Mononuclear cell (primary cell): Measurements from ENCODE around the gene SNX7. TPM values are rescaled to one million over a fixed set of nuclear protein-coding genes. Genes with fewer than 3 reads are reported as not detected.
A peak's percentile ranks its signal among the peaks of the same experiment; 100 is the strongest.

ENCODE experiments used
- H3K27me3 ChIP-seq: 2 replicates; pipeline ENCODE4 v1.6.0; 2011; ENCODE audit warnings: low read length, control low read depth; ENCODE audit not compliant: insufficient read depth
- H3K4me1 ChIP-seq: 2 replicates; pipeline ENCODE4 v1.5.1; 2011; ENCODE audit warnings: mild to moderate bottlenecking, low read length, control low read depth; ENCODE audit not compliant: insufficient read depth
- H3K4me3 ChIP-seq: 2 replicates; pipeline ENCODE4 v1.5.1; 2011; ENCODE audit warnings: mild to moderate bottlenecking, low read length, moderate library complexity
- H3K9me3 ChIP-seq: 2 replicates; pipeline ENCODE4 v1.5.1; 2011; ENCODE audit warnings: low read depth, mild to moderate bottlenecking, control low read depth, low read length
- total RNA-seq: library from RNA; depleted of rRNA; stranded (reverse); fragments of >200 nt; gene quantifications from one replicate; pipeline ENCODE4 v1.2.3, GENCODE V29; 2012

Gene SNX7, protein sequence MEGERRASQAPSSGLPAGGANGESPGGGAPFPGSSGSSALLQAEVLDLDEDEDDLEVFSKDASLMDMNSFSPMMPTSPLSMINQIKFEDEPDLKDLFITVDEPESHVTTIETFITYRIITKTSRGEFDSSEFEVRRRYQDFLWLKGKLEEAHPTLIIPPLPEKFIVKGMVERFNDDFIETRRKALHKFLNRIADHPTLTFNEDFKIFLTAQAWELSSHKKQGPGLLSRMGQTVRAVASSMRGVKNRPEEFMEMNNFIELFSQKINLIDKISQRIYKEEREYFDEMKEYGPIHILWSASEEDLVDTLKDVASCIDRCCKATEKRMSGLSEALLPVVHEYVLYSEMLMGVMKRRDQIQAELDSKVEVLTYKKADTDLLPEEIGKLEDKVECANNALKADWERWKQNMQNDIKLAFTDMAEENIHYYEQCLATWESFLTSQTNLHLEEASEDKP
- total RNA-seq, result 0.42 TPM

- Histone ChIP-seq H3K9me3 (no peaks in the 10 kb centered on the region), H3K4me1 (peaks cover 7% of the 10 kb centered on the region), H3K27me3 (peaks cover 40% of the 10 kb centered on the region), H3K4me3 (peak within 1 kb of the TSS; percentile 35)
These were observed at the start of gene SNX7 for GRCh38 chr1:98661544-98662355. TSS of gene SNX7 (plus strand) at chr1:98661721. CDS start at chr1:98661732, 11 bp downstream.

- Histone ChIP-seq H3K4me1 (no peaks in the 10 kb centered on the region), H3K4me3 (no peak overlapping the region), H3K27me3 (no peaks in the 10 kb centered on the region), H3K9me3 (peaks cover 9% of the 10 kb centered on the region)
These were observed 24.2 kb upstream of the SNX7 start for GRCh38 chr1:98637316-98637715.

GRCh38 chr1:98638185-98638584 lies 23.3 kb upstream of the SNX7 start:
- H3K27me3 ChIP-seq, result no peaks in the 10 kb centered on the region
- H3K4me3 ChIP-seq, result no peak overlapping the region
- peaks cover 9% of the 10 kb centered on the region for H3K9me3 ChIP-seq

GRCh38 chr1:98644510-98644909 lies 17.0 kb upstream of the SNX7 start:
- H3K27me3 ChIP-seq, result no peaks in the 10 kb centered on the region
- no peak overlapping the region for H3K4me3 ChIP-seq
- H3K9me3 ChIP-seq, result peaks cover 9% of the 10 kb centered on the region
- H3K4me1 ChIP-seq, result no peaks in the 10 kb centered on the region

More at GRCh38 chr1:98638185-98638584, 23.3 kb upstream of the SNX7 start:
- no peaks in the 10 kb centered on the region for H3K4me1 ChIP-seq

- Histone ChIP-seq H3K9me3 (no peaks in the 10 kb centered on the region), H3K4me3 (no peak overlapping the region), H3K4me1 (no peaks in the 10 kb centered on the region), H3K27me3 (no peaks in the 10 kb centered on the region)
These were observed 10.3 kb upstream of the SNX7 start for GRCh38 chr1:98651116-98651632.

DNA sequence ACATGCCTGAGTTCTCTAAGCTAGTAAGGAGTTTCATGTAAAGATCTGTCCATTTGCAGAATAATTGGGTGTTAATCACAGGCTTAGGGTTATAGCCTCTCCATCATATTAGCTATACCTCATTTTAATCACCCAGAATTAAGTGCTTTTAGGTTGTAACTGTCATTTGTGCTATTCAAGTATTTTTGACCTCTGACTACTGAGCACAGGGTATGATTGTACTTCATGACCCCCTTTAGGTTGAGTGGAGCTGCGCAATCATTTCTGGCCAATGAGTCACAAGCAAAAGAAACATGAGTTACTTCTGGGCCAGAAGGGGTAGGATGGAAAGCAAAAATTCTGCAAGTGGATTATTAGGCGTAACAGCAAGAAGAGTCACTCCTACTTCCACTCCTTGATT lies 8.4 kb upstream of the SNX7 start:
- Histone ChIP-seq H3K4me1 (no peaks in the 10 kb centered on the region), H3K9me3 (no peaks in the 10 kb centered on the region), H3K27me3 (no peaks in the 10 kb centered on the region), H3K4me3 (no peak overlapping the region)

DNA sequence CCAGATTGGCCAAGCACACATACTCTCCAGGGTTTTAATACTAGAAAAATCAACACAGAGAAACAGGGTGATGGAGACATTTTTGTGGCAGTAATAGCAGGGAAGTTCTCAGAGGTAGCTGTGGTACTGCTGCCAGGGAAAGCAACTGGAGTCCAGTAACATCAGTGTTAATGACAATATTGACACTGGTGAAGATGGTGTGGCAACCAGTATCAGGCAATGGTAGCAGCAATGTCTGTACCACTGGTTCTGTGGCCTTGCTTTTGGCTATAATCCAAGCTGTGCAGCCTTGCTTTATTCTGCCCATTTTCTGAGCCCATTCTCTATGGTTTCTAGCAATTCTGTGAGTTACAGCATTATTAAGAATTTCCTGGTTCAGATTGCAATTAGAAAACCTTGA lies 1.6 kb upstream of the SNX7 start:
- no peak overlapping the region for H3K4me3 ChIP-seq
- peaks cover 7% of the 10 kb centered on the region for H3K4me1 ChIP-seq
- H3K27me3 ChIP-seq, result peaks cover 40% of the 10 kb centered on the region
- H3K9me3 ChIP-seq, result no peaks in the 10 kb centered on the region

DNA sequence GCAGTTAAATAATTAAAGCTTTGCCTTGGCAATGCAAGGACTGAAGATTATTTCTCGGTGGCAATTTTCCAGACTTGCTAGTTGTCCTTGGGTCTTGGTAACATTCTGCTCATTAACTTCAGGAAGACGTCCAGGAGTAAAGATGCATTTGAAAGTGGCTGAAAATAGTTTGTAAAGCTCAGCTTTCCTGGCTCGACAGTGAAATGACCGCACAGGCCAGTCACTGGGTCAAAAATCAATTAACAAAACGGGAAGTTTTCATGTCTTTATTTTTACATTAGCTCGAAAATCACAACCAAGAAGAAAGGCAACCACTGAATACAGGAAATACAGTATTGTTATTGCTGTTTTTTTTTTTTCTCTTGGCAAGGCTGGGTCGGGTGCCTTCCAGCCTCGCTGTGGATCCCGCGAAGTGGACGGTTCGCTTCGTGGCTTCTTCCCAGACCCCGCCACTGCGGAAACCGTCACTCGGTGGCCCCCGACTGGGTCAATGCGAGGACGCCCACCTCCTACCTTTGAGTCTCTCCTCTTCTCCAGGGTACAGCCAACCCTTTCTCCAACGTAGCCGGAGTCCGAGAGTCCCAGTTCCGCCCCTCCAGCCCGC lies 479 bp upstream of the SNX7 start:
- Histone ChIP-seq H3K4me1 (peaks cover 7% of the 10 kb centered on the region), H3K9me3 (no peaks in the 10 kb centered on the region), H3K27me3 (peaks cover 40% of the 10 kb centered on the region), H3K4me3 (peak overlapping the region; percentile 35)

GRCh38 chr1:98662356-98662670 lies 792 bp downstream of the SNX7 start:
- peaks cover 7% of the 10 kb centered on the region for H3K4me1 ChIP-seq
- H3K27me3 ChIP-seq, result peaks cover 40% of the 10 kb centered on the region
- H3K9me3 ChIP-seq, result no peaks in the 10 kb centered on the region
- H3K4me3 ChIP-seq, result peak overlapping the region; percentile 35

- Histone ChIP-seq H3K4me3 (no peak overlapping the region), H3K9me3 (no peaks in the 10 kb centered on the region), H3K4me1 (no peaks in the 10 kb centered on the region), H3K27me3 (peaks cover 9% of the 10 kb centered on the region)
These were observed 7.2 kb downstream of the SNX7 start for GRCh38 chr1:98668733-98669132.

DNA sequence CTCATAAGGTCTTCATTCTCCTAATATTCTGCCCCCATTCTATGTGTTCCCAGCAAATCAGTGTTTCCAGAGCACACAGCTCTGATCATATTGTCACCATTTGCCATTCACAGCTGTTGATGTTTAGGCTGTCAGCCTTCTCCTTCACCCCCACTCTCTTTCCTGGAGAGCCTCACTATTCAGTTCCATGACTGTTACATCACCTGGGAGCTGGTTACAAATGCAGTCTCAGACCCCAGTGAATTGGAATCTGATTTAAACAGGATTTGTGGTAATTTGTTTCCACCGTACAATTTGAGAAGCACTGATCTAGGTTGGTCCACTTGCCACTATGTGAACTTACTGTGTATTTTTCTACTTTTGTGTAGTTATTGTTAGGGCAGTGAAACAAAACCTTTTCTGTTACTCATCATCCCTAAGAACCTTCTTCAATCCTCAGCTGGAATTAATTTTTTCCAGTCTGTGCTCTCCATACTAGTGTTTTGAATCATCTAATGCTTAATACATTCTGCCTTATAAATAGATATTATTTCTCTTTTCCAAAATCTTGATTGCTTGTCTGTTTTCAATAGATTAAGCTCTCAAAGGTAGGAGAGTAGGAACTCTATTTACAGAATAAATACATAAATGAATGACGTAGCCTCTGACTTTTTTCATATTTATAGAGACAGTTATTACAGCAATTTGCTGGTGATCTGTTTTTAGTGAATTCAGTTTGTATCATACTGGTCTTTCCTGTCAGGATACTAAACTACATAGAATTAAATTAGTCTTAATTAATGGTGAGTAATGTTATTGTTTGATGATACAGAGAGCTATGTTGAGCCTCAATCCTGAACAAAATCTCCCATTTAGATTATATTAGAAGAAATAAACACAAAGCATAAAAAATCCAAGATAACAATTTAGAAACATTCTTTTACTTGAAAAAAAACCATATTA lies 8.1 kb downstream of the SNX7 start:
- Histone ChIP-seq H3K4me1 (no peaks in the 10 kb centered on the region), H3K9me3 (no peaks in the 10 kb centered on the region), H3K4me3 (no peak overlapping the region), H3K27me3 (peaks cover under 1% of the 10 kb centered on the region)

GRCh38 chr1:98672189-98672588 lies 10.7 kb downstream of the SNX7 start:
- H3K4me3 ChIP-seq, result no peak overlapping the region
- no peaks in the 10 kb centered on the region for H3K9me3 ChIP-seq
- no peaks in the 10 kb centered on the region for H3K27me3 ChIP-seq
- H3K4me1 ChIP-seq, result no peaks in the 10 kb centered on the region

DNA sequence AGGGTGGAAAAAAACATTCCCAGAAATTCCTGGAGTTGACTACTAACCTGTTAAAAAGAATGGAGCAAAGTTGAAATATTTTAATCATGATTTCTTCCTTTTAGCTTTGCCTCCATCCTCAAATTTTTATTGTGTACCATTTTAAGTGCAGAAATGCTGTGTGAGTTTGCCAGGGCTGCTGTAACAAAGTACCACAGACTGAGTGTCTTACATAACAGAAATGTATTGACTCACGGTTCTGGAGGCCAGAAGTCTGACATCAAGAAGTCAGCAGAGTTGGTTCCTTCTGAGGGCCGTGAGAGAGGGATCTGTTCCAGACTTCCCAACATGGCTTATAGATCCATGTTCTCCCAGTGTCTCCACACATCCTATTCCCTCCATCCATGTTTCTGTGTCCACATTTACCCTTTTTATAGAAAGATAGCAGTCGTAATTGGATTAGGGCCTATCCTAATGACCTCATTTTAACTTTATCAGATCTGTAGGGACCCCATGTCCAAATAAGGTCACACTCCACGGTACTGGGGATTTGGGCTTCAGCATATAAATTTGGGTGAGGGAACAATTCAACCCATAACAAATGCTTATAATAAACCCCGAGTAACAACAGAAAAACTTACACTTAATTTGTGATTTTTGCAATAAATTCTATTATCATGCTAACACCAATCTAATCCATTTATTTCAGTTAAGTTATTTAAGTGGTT lies 12.7 kb downstream of the SNX7 start:
- no peaks in the 10 kb centered on the region for H3K4me1 ChIP-seq
- H3K27me3 ChIP-seq, result no peaks in the 10 kb centered on the region
- H3K9me3 ChIP-seq, result no peaks in the 10 kb centered on the region
- no peak overlapping the region for H3K4me3 ChIP-seq

DNA sequence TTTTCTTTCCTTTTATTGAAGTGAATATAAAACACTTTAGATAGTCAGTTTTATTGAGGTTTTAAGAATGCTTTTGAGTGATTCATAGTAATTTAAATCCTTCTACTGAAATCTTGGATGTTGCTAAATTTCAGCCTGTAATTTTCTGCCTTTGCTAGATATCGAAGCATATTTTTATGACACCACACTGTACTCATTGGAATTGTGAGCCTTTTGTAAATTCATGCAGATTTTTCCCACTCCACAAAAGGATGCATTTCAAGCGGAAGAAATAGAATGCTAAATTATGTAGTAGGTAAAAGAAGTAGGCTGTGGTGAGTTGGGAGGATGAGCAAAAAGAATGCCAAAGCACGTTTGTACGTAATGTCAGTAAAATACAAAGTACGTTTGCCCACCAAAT lies 13.8 kb downstream of the SNX7 start:
- Histone ChIP-seq H3K4me1 (no peaks in the 10 kb centered on the region), H3K27me3 (no peaks in the 10 kb centered on the region), H3K9me3 (no peaks in the 10 kb centered on the region), H3K4me3 (no peak overlapping the region)
